HepG2 (cell line): ENCODE data around the gene ACAP2. TPM values are rescaled to one million over a fixed set of nuclear protein-coding genes. Genes with fewer than 3 reads are reported as not detected.

ENCODE experiments used
- HNRNPUL1 ChIP-seq: fragments of 200-400 bp; formaldehyde crosslinking; IDR thresholded peaks from 2 replicates; pipeline ENCODE4 v1.6.1; 2017; ENCODE audit warnings: low read depth, mild to moderate bottlenecking, low read length, moderate library complexity
- MTERF4 ChIP-seq: sonication (generic); formaldehyde crosslinking; IDR thresholded peaks from 2 replicates; pipeline ENCODE4 v1.8.0; 2023; ENCODE audit warnings: mild to moderate bottlenecking, missing genetic modification reagents
- SMAD3 ChIP-seq: sonication (generic); formaldehyde crosslinking; IDR thresholded peaks from 2 replicates; pipeline ENCODE4 v1.4.0; 2020; ENCODE audit warnings: missing genetic modification reagents
- TAF1 ChIP-seq: sonication (generic); formaldehyde crosslinking; IDR thresholded peaks from 2 replicates; pipeline ENCODE4 v1.4.0; 2020; ENCODE audit warnings: missing genetic modification reagents
- U2AF1 ChIP-seq: fragments of 200-400 bp; formaldehyde crosslinking; optimal IDR thresholded peaks from 2 replicates; pipeline ENCODE3; 2017; ENCODE audit warnings: mild to moderate bottlenecking, low read depth, low read length
- polyA plus RNA-seq, 8 experiments: library from polyadenylated mRNA; depleted of rRNA in 3 of 8; stranded (reverse) in 7 of 8; unstranded in 1 of 8; fragments of >200 nt; fragmentation: Illumina TruSeq in 4 of 8; extraction: Trizol in 4 of 8; gene quantifications; 2 replicates each; pipeline versions ENCODE4 v1.2.1 to v1.2.3, GENCODE V29; 2011 to 2016; ENCODE audit warnings: low read depth in 4 of 8, missing spikeins in 1 of 8, mixed read lengths in 1 of 8; ENCODE audit not compliant: insufficient read depth in 1 of 8
- total RNA-seq, 5 experiments: library from RNA; depleted of rRNA; stranded (reverse); fragments of >200 nt; fragmentation: Illumina TruSeq; extraction: Trizol; gene quantifications; 2 replicates each; pipeline ENCODE4 v1.2.3, GENCODE V29; 2016; ENCODE audit warnings: low read depth in 1 of 5
- TF ChIP-seq, protein P1 (sequence below): sonication (generic); formaldehyde crosslinking; IDR thresholded peaks from 2 replicates; pipeline ENCODE4 v1.9.0; 2021; ENCODE audit warnings: mild to moderate bottlenecking, missing genetic modification reagents

The ACAP2 gene
- total and polyA plus RNA-seq, 2 of the 13 experiments (the other 11 are each of a cell fraction or from before 2014, with no cell fraction given): 7.3 to 23.9 TPM

DNA sequence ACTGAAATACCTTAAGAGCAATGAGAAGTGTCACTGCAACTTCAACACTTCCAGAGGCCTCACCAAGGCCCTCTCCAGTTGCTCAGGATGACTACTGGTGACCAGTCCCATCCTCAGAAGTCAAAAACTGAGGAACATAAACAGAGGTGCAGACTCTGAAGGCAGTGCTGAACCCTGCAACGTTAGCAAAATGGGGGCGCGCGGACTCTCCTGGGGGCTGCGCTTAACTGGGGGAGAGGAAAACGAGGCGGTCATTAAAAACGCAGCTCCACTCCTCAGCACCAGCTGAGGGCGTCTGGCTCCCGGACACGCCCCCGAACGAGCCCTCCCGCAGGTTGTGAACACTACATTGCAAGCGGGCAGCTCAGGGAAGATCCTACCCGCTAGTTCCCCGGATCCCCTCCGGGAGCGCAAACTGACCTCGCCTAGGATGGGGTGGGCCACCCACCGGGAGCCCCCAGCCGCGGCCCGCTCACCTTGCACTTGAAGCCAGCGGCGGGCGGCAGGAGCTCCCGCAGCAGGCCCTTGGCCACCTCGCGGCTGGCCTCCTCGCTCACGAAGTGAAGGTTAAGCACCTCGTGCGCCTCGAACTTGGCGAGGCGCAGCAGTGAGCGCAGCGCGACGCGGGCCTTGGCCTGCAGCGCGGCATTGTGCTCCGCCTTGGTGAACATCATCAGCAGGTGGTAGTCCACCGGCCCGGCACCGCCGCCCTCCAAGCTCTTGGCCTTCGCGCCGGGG, 172.6 kb downstream of the ACAP2 start (continued):
- TF ChIP-seq, protein P1, sequence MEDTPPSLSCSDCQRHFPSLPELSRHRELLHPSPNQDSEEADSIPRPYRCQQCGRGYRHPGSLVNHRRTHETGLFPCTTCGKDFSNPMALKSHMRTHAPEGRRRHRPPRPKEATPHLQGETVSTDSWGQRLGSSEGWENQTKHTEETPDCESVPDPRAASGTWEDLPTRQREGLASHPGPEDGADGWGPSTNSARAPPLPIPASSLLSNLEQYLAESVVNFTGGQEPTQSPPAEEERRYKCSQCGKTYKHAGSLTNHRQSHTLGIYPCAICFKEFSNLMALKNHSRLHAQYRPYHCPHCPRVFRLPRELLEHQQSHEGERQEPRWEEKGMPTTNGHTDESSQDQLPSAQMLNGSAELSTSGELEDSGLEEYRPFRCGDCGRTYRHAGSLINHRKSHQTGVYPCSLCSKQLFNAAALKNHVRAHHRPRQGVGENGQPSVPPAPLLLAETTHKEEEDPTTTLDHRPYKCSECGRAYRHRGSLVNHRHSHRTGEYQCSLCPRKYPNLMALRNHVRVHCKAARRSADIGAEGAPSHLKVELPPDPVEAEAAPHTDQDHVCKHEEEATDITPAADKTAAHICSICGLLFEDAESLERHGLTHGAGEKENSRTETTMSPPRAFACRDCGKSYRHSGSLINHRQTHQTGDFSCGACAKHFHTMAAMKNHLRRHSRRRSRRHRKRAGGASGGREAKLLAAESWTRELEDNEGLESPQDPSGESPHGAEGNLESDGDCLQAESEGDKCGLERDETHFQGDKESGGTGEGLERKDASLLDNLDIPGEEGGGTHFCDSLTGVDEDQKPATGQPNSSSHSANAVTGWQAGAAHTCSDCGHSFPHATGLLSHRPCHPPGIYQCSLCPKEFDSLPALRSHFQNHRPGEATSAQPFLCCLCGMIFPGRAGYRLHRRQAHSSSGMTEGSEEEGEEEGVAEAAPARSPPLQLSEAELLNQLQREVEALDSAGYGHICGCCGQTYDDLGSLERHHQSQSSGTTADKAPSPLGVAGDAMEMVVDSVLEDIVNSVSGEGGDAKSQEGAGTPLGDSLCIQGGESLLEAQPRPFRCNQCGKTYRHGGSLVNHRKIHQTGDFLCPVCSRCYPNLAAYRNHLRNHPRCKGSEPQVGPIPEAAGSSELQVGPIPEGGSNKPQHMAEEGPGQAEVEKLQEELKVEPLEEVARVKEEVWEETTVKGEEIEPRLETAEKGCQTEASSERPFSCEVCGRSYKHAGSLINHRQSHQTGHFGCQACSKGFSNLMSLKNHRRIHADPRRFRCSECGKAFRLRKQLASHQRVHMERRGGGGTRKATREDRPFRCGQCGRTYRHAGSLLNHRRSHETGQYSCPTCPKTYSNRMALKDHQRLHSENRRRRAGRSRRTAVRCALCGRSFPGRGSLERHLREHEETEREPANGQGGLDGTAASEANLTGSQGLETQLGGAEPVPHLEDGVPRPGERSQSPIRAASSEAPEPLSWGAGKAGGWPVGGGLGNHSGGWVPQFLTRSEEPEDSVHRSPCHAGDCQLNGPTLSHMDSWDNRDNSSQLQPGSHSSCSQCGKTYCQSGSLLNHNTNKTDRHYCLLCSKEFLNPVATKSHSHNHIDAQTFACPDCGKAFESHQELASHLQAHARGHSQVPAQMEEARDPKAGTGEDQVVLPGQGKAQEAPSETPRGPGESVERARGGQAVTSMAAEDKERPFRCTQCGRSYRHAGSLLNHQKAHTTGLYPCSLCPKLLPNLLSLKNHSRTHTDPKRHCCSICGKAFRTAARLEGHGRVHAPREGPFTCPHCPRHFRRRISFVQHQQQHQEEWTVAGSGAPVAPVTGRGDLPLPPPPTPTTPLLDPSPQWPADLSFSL (CRISPR knock-in tag): no peak
- no peak for TF ChIP-seq MTERF4 (CRISPR knock-in tag)
- TF ChIP-seq SMAD3: no peak
- TF ChIP-seq U2AF1: no peak
- TF ChIP-seq HNRNPUL1: no peak
- TF ChIP-seq TAF1 (CRISPR knock-in tag): no peak
